ENCODE results near the gene MT1HL1. TPM values are rescaled to one million over a fixed set of nuclear protein-coding genes. Genes with fewer than 3 reads are reported as not detected.

The MT1HL1 gene
- total RNA-seq, 1 experiment from 2014 or later = not detected

- DNase-seq (ENCODE audit: low read depth) = no peak
Observed at GRCh38 chr1:236979149-236979900, 24.9 kb downstream of the MT1HL1 start.

GRCh38 chr1:236978740-236979139 is 25.5 kb downstream of the MT1HL1 start:
- DNase-seq (ENCODE audit: low read depth) = peak; percentile 71

- DNase-seq (ENCODE audit: low read depth) = no peak
Observed at GRCh38 chr1:236975461-236975860, 28.8 kb downstream of the MT1HL1 start.

- peak; percentile 20 for DNase-seq (ENCODE audit: low read depth)
Observed at GRCh38 chr1:236974025-236974424, 30.2 kb downstream of the MT1HL1 start.

GRCh38 chr1:236966636-236967035 is 37.6 kb downstream of the MT1HL1 start:
- no peak for DNase-seq (ENCODE audit: low read depth)

- no peak for DNase-seq (ENCODE audit: low read depth)
Observed at GRCh38 chr1:236963920-236964319, 40.3 kb downstream of the MT1HL1 start.

- no peak for DNase-seq (ENCODE audit: low read depth)
Observed at GRCh38 chr1:236959112-236959511, 45.1 kb downstream of the MT1HL1 start.

GRCh38 chr1:236957235-236957634 is 47.0 kb downstream of the MT1HL1 start:
- no peak for DNase-seq (ENCODE audit: low read depth)

Other genes starting within 250 kb of the MT1HL1 start
- 17.0 and 20.3 TPM in 2 replicates for gene MTR, start 209.1 kb downstream of the MT1HL1 start, total RNA-seq (2014; rRNA removed; shearing (Covaris generic))
- gene RYR2, start 37.7 kb upstream of the MT1HL1 start, total RNA-seq (2014; rRNA removed; shearing (Covaris generic)) = 0.40 and 0.57 TPM in 2 replicates